Endothelial cell of umbilical vein (primary cell): ENCODE results near the gene ABCA3.

ENCODE experiments used
- EZH2 ChIP-seq: IDR thresholded peaks from 2 replicates; pipeline ENCODE4 v1.6.1; 2012; ENCODE audit warnings: borderline replicate concordance, low read depth, mild to moderate bottlenecking, moderate library complexity, low read length, inconsistent platforms; ENCODE audit not compliant: severe bottlenecking
- MYC ChIP-seq: IDR thresholded peaks from one replicate; pipeline ENCODE4 v1.6.1; 2011; ENCODE audit warnings: mild to moderate bottlenecking, low read depth, low read length
- POLR2A ChIP-seq: IDR thresholded peaks from 2 replicates; pipeline ENCODE4 v1.6.1; 2012; ENCODE audit warnings: low read depth, mild to moderate bottlenecking, control low read depth, low read length
- POLR2AphosphoS5 ChIP-seq: IDR thresholded peaks from 2 replicates; pipeline ENCODE4 v1.6.1; 2012; ENCODE audit warnings: low read depth, mild to moderate bottlenecking, control low read depth, low read length, moderate library complexity; ENCODE audit not compliant: insufficient read depth
- TF ChIP-seq, protein P1 (sequence below), 2 donors: IDR thresholded peaks; 1 replicate in 1 of 2; 2 replicates in 1 of 2; pipeline ENCODE4 v1.5.1; 2011; ENCODE audit warnings: low read length in 2 of 2, mild to moderate bottlenecking in 2 of 2, moderate library complexity in 2 of 2, control low read depth in 1 of 2, inconsistent platforms in 1 of 2, low read depth in 1 of 2; ENCODE audit not compliant: insufficient read depth in 1 of 2; ENCODE audit errors: extremely low read depth in 1 of 2

DNA sequence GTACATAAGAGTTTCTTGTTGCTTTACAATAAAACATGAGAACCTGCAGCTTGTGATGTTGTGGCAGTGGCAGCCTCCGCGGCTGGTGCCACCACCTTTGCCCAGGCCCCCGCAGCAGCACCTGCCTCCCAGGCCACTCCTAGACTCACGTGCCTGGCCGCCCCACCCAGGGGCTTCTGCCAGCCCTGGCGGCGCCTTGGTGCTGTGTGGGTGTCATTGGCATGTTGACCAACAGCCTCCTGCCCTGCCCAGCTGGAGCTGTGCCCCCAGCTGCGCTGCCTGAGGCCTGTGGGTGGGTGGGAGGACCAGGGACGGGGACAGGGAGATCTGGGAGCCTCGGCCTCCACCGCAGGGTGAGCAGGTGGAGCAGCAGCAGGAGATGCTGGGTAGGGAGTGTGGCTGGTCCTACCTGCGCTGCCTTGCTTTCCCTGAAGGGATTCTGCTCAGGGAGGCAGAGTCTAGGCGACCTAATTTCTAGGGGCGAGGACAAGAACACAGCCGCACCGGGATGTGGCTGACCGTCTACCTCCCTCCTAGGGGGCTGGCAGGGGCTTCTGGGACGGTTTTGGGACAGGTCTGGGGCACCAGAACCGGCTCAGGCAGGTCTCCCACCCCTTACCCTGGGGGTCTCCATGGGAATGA is 104.7 kb downstream of the ABCA3 start:
- TF ChIP-seq, protein P1, sequence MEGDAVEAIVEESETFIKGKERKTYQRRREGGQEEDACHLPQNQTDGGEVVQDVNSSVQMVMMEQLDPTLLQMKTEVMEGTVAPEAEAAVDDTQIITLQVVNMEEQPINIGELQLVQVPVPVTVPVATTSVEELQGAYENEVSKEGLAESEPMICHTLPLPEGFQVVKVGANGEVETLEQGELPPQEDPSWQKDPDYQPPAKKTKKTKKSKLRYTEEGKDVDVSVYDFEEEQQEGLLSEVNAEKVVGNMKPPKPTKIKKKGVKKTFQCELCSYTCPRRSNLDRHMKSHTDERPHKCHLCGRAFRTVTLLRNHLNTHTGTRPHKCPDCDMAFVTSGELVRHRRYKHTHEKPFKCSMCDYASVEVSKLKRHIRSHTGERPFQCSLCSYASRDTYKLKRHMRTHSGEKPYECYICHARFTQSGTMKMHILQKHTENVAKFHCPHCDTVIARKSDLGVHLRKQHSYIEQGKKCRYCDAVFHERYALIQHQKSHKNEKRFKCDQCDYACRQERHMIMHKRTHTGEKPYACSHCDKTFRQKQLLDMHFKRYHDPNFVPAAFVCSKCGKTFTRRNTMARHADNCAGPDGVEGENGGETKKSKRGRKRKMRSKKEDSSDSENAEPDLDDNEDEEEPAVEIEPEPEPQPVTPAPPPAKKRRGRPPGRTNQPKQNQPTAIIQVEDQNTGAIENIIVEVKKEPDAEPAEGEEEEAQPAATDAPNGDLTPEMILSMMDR (IDR thresholded peaks at IDR 0.05; ENCODE audit: extremely low read depth in 1 of 2, insufficient read depth in 1 of 2, low read depth in 1 of 2, low read length in 2 of 2): no peak
- TF ChIP-seq POLR2A: no peak
- TF ChIP-seq POLR2AphosphoS5: no peak
- no peak for TF ChIP-seq EZH2
- TF ChIP-seq MYC: no peak
